ENCODE measurements around the gene BMP15.

The BMP15 gene

DNA sequence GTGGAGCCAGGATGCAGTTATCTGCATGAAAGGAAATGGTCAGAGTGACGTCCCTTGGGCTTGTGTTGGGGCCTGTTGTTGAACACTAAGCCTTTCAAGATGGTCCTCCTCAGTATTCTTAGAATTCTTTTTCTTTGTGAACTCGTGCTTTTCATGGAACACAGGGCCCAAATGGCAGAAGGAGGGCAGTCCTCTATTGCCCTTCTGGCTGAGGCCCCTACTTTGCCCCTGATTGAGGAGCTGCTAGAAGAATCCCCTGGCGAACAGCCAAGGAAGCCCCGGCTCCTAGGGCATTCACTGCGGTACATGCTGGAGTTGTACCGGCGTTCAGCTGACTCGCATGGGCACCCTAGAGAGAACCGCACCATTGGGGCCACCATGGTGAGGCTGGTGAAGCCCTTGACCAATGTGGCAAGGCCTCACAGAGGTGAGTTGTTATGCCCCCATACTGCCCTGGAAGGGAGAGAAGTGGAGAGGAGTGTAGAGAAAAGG, at the start of gene BMP15:
TSS of gene BMP15 (plus strand) at position 51 of the 492 bp plus-strand sequence. CDS start at position 100, 49 bp downstream.
- TF ChIP-seq, protein P1, sequence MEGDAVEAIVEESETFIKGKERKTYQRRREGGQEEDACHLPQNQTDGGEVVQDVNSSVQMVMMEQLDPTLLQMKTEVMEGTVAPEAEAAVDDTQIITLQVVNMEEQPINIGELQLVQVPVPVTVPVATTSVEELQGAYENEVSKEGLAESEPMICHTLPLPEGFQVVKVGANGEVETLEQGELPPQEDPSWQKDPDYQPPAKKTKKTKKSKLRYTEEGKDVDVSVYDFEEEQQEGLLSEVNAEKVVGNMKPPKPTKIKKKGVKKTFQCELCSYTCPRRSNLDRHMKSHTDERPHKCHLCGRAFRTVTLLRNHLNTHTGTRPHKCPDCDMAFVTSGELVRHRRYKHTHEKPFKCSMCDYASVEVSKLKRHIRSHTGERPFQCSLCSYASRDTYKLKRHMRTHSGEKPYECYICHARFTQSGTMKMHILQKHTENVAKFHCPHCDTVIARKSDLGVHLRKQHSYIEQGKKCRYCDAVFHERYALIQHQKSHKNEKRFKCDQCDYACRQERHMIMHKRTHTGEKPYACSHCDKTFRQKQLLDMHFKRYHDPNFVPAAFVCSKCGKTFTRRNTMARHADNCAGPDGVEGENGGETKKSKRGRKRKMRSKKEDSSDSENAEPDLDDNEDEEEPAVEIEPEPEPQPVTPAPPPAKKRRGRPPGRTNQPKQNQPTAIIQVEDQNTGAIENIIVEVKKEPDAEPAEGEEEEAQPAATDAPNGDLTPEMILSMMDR (IDR thresholded peaks at IDR 0.05; ENCODE audit: insufficient read depth, low read length, poor library complexity, severe bottlenecking), result no peak
- Histone ChIP-seq H3K36me3 (ENCODE audit: control insufficient read depth, insufficient read depth, low read length) (no peaks in the 10 kb centered on the region), H3K27me3 (replicated peaks; ENCODE audit: control insufficient read depth, insufficient read depth, low read length) (no peaks in the 10 kb centered on the region), H3K4me3 (replicated peaks; ENCODE audit: low read depth, low read length) (no peak within 1 kb of the TSS)
- no peak for DNase-seq (ENCODE audit: extremely low read depth, insufficient read length)

DNA sequence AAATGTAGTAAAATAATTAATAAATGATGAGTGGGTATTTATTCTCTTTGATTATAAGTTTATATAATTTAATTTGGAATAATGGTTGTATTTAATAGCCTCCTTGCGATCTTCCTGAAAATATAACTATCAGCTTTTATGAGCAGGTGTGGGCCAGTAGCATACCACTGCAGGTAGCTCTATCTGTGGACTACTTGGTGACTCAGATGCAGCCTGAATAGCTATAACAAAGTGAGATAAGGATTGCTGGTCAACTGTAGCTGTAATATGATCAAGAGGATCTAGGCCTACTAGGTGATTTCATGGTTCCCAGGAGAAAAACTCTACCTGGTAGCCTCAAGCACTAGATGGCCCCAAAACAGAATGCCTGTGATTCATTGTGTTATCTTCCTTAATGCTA, 47.1 kb upstream of the BMP15 start:
- DNase-seq (ENCODE audit: extremely low read depth, insufficient read length), result no peak
- TF ChIP-seq, protein P1 (IDR thresholded peaks at IDR 0.05; ENCODE audit: insufficient read depth, low read length, poor library complexity, severe bottlenecking), result no peak
- H3K36me3 ChIP-seq (ENCODE audit: control insufficient read depth, insufficient read depth, low read length), result no peaks in the 10 kb centered on the region
- no peak overlapping the region for H3K4me3 ChIP-seq (replicated peaks; ENCODE audit: low read depth, low read length)
- no peaks in the 10 kb centered on the region for H3K27me3 ChIP-seq (replicated peaks; ENCODE audit: control insufficient read depth, insufficient read depth, low read length)

GRCh38 chrX:50865311-50865710, 45.2 kb upstream of the BMP15 start:
- no peak overlapping the region for H3K4me3 ChIP-seq (replicated peaks; ENCODE audit: low read depth, low read length)
- no peaks in the 10 kb centered on the region for H3K36me3 ChIP-seq (ENCODE audit: control insufficient read depth, insufficient read depth, low read length)
- TF ChIP-seq, protein P1 (IDR thresholded peaks at IDR 0.05; ENCODE audit: insufficient read depth, low read length, poor library complexity, severe bottlenecking), result no peak
- H3K27me3 ChIP-seq (replicated peaks; ENCODE audit: control insufficient read depth, insufficient read depth, low read length), result no peaks in the 10 kb centered on the region
- DNase-seq (ENCODE audit: extremely low read depth, insufficient read length), result no peak

DNA sequence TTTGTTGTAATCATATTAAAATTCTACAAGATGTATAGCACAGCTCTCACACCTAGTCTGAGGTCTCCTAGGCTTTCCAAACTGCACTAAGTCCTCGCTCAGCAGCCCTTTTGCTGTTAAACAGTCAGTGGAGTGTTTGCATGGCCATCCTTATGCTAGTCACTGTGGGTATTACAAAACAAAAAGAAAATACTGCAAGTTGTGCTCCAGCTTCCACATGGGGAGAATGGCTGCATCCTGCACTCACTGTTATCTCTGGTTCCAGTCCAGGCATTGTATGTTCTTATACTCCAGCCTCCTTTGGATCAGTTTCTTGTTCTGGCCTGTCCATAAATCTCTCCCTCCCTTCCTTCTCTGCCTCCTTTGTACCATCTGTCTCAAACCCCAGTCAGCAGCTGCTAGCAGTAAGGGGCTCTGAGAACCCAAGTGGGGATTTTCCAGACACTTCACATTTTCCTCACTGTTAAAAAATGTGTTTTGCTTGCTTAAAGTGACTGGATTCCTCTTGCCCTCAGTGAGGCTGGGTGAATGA, 38.5 kb upstream of the BMP15 start:
- Histone ChIP-seq H3K27me3 (replicated peaks; ENCODE audit: control insufficient read depth, insufficient read depth, low read length) (no peaks in the 10 kb centered on the region; the same call in none of the 2 replicates), H3K36me3 (ENCODE audit: control insufficient read depth, insufficient read depth, low read length) (no peaks in the 10 kb centered on the region), H3K4me3 (replicated peaks; ENCODE audit: low read depth, low read length) (no peak overlapping the region)
- TF ChIP-seq, protein P1 (IDR thresholded peaks at IDR 0.05; ENCODE audit: insufficient read depth, low read length, poor library complexity, severe bottlenecking), result no peak
- DNase-seq (ENCODE audit: extremely low read depth, insufficient read length), result no peak

GRCh38 chrX:50874876-50875275, 35.7 kb upstream of the BMP15 start:
- no peaks in the 10 kb centered on the region for H3K36me3 ChIP-seq (ENCODE audit: control insufficient read depth, insufficient read depth, low read length)
- no peak for DNase-seq (ENCODE audit: extremely low read depth, insufficient read length)
- TF ChIP-seq, protein P1 (IDR thresholded peaks at IDR 0.05; ENCODE audit: insufficient read depth, low read length, poor library complexity, severe bottlenecking), result no peak
- H3K4me3 ChIP-seq (replicated peaks; ENCODE audit: low read depth, low read length), result no peak overlapping the region
- no peaks in the 10 kb centered on the region; the same call in none of the 2 replicates for H3K27me3 ChIP-seq (replicated peaks; ENCODE audit: control insufficient read depth, insufficient read depth, low read length)

DNA sequence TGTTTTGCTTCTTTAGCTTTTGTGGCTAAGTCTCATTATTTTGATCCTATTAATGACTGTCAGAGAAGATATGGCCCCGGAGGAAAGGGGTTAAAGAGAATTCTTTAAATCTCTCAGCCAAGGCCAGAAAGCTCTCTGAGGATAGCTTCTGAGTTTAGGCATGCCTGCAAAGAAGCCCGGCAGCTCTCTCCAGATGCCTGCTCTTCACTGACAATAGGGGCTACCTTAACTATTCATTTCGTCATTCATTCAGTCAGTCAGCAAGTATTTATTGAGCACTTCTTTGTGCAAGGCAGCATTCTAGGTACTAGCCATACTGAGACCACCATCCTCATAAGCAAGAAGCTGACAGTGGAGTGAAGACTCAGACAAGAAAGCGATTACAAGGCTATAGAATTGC, 34.0 kb upstream of the BMP15 start:
- DNase-seq (ENCODE audit: extremely low read depth, insufficient read length), result no peak

More for the DNA sequence above, 34.0 kb upstream of the BMP15 start:
- TF ChIP-seq, protein P1 (IDR thresholded peaks at IDR 0.05; ENCODE audit: insufficient read depth, low read length, poor library complexity, severe bottlenecking), result no peak
- Histone ChIP-seq H3K4me3 (replicated peaks; ENCODE audit: low read depth, low read length) (no peak overlapping the region), H3K36me3 (ENCODE audit: control insufficient read depth, insufficient read depth, low read length) (no peaks in the 10 kb centered on the region), H3K27me3 (replicated peaks; ENCODE audit: control insufficient read depth, insufficient read depth, low read length) (no peaks in the 10 kb centered on the region; the same call in none of the 2 replicates)
